IPS-11a (cell line): ENCODE measurements around the gene MATN1.

Experiments
- H3K4me3 ChIP-seq: one replicate; pipeline ENCODE4 v1.5.1; 2013; ENCODE audit warnings: low read depth, low read length, control low read depth

Gene MATN1

GRCh38 chr1:30665216-30666010 lies 58.0 kb downstream of the MATN1 start:
- no peak overlapping the region for H3K4me3 ChIP-seq

- no peak overlapping the region for H3K4me3 ChIP-seq
Observed at GRCh38 chr1:30664103-30664755, 59.2 kb downstream of the MATN1 start.

- no peak overlapping the region for H3K4me3 ChIP-seq
Observed at GRCh38 chr1:30663596-30664091, 59.7 kb downstream of the MATN1 start.

GRCh38 chr1:30662291-30662840 lies 61.0 kb downstream of the MATN1 start:
- H3K4me3 ChIP-seq = no peak overlapping the region

DNA sequence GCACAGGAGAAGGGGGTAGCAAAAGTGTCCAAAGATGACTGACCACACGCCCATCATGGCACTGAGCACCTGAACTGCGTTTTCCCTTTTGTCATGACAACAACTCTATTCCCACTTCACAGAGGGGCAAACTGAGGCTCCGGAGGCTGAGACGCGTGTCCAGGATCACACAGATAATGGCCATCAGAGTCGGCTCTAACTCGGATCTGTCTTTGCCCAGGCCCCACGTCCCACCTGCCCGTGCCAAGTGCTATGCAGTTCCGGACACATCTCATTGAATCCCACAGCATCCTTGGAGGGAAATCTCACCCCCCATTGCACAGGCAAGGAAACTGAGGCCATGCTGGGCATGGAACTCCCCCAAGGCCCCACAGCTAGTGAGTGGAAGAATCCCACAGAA lies 62.1 kb downstream of the MATN1 start:
- H3K4me3 ChIP-seq = no peak overlapping the region
